C4-2B (cell line): ENCODE results near the gene SHISAL2A.

Experiments used
- H3K27ac ChIP-seq: fragments of 450-650 bp; 2 replicates; pipeline ENCODE4 v1.5.1; 2017
- ZFX ChIP-seq: fragments of 450-650 bp; IDR thresholded peaks from 2 replicates; pipeline ENCODE4 v1.6.1; 2017
- TF ChIP-seq, protein P1 (sequence below): fragments of 450-650 bp; conservative IDR thresholded peaks from 2 replicates; pipeline ENCODE4 v1.5.1; 2017; ENCODE audit warnings: mild to moderate bottlenecking

The SHISAL2A gene

GRCh38 chr1:52651904-52652303, 18.9 kb downstream of the SHISAL2A start:
- TF ChIP-seq, protein P1, sequence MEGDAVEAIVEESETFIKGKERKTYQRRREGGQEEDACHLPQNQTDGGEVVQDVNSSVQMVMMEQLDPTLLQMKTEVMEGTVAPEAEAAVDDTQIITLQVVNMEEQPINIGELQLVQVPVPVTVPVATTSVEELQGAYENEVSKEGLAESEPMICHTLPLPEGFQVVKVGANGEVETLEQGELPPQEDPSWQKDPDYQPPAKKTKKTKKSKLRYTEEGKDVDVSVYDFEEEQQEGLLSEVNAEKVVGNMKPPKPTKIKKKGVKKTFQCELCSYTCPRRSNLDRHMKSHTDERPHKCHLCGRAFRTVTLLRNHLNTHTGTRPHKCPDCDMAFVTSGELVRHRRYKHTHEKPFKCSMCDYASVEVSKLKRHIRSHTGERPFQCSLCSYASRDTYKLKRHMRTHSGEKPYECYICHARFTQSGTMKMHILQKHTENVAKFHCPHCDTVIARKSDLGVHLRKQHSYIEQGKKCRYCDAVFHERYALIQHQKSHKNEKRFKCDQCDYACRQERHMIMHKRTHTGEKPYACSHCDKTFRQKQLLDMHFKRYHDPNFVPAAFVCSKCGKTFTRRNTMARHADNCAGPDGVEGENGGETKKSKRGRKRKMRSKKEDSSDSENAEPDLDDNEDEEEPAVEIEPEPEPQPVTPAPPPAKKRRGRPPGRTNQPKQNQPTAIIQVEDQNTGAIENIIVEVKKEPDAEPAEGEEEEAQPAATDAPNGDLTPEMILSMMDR, result no peak
- TF ChIP-seq ZFX, result no peak
- H3K27ac ChIP-seq, result no peak overlapping the region

DNA sequence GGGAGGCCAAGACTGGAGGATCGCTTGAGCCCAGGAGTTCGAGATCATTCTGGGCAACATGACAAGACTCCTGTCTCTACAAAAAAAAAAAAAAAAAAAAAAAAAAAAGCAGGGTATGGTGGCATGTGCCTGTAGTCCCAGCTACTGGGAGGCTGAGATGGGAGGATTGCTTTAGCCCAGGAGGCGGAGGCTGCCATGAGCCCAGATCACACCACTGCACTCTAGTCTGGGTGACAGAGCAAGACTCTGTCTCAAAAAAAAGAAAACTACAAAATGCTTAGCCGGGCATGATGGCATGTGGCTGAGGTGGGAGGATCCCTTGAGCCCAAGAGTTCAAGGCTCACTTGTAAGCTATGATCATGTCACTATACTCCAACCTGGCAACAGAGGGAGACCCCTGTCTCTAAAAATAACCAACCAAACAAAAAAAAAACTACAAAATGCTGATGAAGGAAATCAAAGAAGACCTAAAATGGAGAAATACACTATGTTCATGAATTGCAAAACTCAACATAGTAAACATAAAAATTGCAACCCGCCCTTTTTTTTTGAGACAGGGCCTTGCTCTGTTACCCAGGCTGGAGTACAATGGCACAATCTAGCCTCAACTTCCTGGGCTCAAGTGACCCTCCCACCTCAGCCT, 20.4 kb downstream of the SHISAL2A start:
- H3K27ac ChIP-seq, result no peak overlapping the region
- no peak for TF ChIP-seq ZFX
- TF ChIP-seq, protein P1, result no peak

GRCh38 chr1:52654063-52654462, 21.1 kb downstream of the SHISAL2A start:
- no peak overlapping the region for H3K27ac ChIP-seq
- TF ChIP-seq ZFX, result no peak
- TF ChIP-seq, protein P1, result no peak

DNA sequence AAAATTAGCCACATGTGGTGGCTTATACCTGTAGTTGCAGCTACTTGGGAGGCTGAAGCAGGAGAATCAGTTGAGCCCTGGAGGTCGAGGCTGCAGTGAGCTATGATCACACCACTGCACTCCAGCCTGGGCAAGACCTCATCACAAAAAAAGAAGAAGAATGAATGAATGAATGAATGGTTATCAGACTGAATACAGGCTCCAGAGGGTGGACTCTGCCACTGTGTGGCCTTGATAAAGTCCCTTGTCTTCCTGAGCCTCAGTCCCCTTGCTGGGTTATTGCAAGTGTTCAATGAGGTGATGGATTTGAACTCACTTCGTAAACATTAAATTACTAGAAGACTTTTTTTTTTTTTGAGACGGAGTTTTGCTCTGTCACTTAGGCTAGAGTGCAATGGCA, 24.7 kb downstream of the SHISAL2A start:
- no peak for TF ChIP-seq ZFX
- TF ChIP-seq, protein P1, result no peak
- H3K27ac ChIP-seq, result no peak overlapping the region

DNA sequence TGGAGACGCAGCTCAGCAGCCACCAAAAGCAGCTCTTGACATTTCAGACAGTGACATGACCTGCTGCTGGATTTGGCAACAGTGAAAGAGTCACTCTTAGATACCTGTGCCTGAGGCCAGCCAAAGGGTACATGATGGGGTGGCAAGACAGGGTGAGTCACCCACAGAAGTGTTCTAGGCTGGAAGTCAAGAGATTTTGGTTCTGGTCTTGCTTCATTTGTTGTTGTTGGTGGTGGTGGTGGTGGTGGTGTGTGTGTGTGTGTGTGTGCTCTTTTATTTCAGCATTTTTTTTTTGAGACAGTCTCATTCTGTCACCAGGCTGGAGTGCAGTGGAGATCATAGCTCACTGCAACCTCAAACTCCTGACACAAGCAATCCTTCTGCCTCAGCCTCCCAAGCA, 25.8 kb downstream of the SHISAL2A start:
- TF ChIP-seq ZFX, result no peak
- TF ChIP-seq, protein P1, result no peak
- no peak overlapping the region for H3K27ac ChIP-seq

DNA sequence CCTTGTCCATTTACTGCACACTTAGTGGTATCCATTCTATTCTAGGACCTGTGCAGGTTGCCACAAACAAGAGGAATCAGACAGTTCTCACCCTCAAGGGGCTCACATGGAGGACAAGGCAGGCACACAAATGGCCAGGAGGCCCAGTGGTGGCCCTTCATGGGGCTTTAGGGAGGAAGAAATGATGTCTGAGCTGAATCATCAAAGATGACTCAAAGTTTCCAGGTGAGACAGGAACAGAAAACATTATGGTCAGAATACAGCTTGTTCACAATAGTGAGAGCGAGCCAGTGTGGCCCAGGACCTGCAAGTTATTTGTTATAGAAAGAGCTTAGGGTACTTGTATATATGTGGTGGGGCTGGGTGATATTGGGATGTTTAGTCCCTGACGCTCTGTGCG, 26.4 kb downstream of the SHISAL2A start:
- H3K27ac ChIP-seq, result no peak overlapping the region
- TF ChIP-seq ZFX, result no peak
- TF ChIP-seq, protein P1, result no peak

- H3K27ac ChIP-seq, result no peak overlapping the region
- no peak for TF ChIP-seq ZFX
- TF ChIP-seq, protein P1, result no peak
Observed at GRCh38 chr1:52659851-52660596, 27.1 kb downstream of the SHISAL2A start.
